ENCODE measurements around the gene SYNPO2.

Gene SYNPO2

GRCh38 chr4:118935819-118936218 is 47.2 kb downstream of the SYNPO2 start:
- DNase-seq: no peak

- no peak for DNase-seq
Measured at GRCh38 chr4:118936406-118936805, 47.8 kb downstream of the SYNPO2 start.

- DNase-seq: no peak
Measured at GRCh38 chr4:118939169-118939783, 50.6 kb downstream of the SYNPO2 start.

- DNase-seq: no peak
Measured at GRCh38 chr4:118941149-118941548, 52.5 kb downstream of the SYNPO2 start.

GRCh38 chr4:118941799-118942198 is 53.1 kb downstream of the SYNPO2 start:
- no peak for DNase-seq

- no peak for DNase-seq
Measured at GRCh38 chr4:118942465-118942864, 53.8 kb downstream of the SYNPO2 start.

GRCh38 chr4:118947095-118947494 is 58.4 kb downstream of the SYNPO2 start:
- no peak for DNase-seq

GRCh38 chr4:118948545-118949144 is 60.0 kb downstream of the SYNPO2 start:
- DNase-seq: no peak

GRCh38 chr4:118950224-118950623 is 61.6 kb downstream of the SYNPO2 start:
- no peak for DNase-seq

- DNase-seq: no peak
Measured at GRCh38 chr4:118950929-118951570, 62.4 kb downstream of the SYNPO2 start.

GRCh38 chr4:118953276-118953675 is 64.6 kb downstream of the SYNPO2 start:
- no peak for DNase-seq

- DNase-seq: no peak
Measured at GRCh38 chr4:118954246-118954645, 65.6 kb downstream of the SYNPO2 start.

GRCh38 chr4:118955515-118955914 is 66.9 kb downstream of the SYNPO2 start:
- DNase-seq: no peak

GRCh38 chr4:118957722-118958445 is 69.2 kb downstream of the SYNPO2 start:
- no peak for DNase-seq

GRCh38 chr4:118962540-118962939 is 73.9 kb downstream of the SYNPO2 start:
- no peak for DNase-seq

- DNase-seq: no peak
Measured at GRCh38 chr4:118964891-118965411, 76.3 kb downstream of the SYNPO2 start.

- no peak for DNase-seq
Measured at GRCh38 chr4:118967393-118967792, 78.7 kb downstream of the SYNPO2 start.

- no peak for DNase-seq
Measured at GRCh38 chr4:118968005-118968404, 79.4 kb downstream of the SYNPO2 start.

- no peak for DNase-seq
Measured at GRCh38 chr4:118968813-118969212, 80.2 kb downstream of the SYNPO2 start.

- no peak for DNase-seq
Measured at GRCh38 chr4:118969359-118969758, 80.7 kb downstream of the SYNPO2 start.

GRCh38 chr4:118972167-118972566 is 83.5 kb downstream of the SYNPO2 start:
- no peak for DNase-seq

- no peak for DNase-seq
Measured at GRCh38 chr4:118973295-118973694, 84.6 kb downstream of the SYNPO2 start.

GRCh38 chr4:118974758-118975157 is 86.1 kb downstream of the SYNPO2 start:
- DNase-seq: no peak

Data from NK-92 treated with Interleukin-12 subunit alpha and Interleukin-12 subunit beta, amount 100 ng/mL, for 24 hours (cell line).